NCI-H146 (cell line): ENCODE measurements around the gene ACCS.

ENCODE experiments used
- DNase-seq: peaks from one replicate; lab custom pipeline; 2025; lab: John Stamatoyannopoulos, UW

ACCS gene

GRCh38 chr11:44094260-44094868 lies 28.3 kb downstream of the ACCS start:
- DNase-seq = peak; percentile 85

- peak; percentile 83 for DNase-seq
Observed at GRCh38 chr11:44095506-44096359, 29.7 kb downstream of the ACCS start, which contains the start of gene EXT2. Gene EXT2 (plus strand): TSS chr11:44095678. CDS start chr11:44107713, 12,035 bp downstream.

DNA sequence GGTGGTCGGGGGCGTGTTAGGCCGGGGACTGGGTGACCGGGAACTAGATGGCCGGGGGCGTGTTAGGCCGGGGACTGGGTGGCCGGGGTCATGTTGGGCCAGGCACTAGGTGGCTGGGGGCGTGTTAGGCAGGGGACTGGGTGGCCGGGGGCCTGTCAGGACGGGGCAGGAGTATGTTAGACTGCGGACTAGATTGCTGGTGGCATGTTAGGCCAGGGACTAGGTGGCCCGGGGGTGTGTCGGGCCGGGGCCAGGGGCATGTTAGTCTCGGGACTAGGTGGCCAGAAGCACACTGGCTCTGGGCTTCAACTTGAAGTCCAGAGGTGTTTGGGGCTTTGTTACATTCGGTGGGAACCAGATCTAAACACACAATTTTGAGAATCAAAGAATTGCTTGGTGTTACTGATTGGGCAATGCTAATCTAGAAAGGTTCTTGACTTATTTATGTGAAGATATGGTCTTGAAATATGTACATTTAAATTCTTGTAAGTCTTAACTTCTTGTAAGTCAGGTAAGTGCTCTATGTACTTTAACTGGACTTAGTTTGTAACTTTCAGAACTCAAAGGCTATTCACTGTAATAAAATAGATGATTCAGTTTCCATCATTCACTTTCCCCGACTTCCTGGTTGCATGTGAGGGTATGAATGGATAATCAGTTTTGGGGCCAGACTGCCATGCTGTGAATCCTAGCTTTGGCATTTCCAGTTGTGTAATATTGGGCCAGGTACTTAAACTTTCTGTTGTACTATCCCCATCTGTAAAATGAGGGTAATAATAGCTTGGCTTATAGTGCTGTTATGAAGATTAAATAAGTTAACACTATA lies 30.5 kb downstream of the ACCS start:
- DNase-seq = no peak

DNA sequence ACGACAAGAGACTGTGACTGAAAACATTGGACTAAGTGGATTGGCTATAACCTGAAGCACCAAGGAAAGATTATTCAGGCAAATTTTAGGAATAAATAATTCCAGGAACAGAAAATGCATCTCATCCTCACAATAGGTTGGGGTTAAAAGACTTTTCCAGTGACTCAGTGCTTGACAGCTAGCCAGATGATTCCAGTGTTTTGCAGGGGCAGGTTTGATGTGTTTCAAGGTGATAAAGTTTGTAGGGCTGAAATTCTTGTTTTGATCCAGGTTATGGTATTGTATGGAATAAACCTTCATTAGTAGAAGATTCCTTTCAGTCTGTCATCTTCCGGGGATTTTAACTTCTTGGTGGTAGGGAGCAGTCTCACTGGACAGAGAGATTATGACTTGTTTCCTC lies 31.8 kb downstream of the ACCS start:
- DNase-seq = no peak

GRCh38 chr11:44101098-44101497 lies 35.0 kb downstream of the ACCS start:
- no peak for DNase-seq

DNA sequence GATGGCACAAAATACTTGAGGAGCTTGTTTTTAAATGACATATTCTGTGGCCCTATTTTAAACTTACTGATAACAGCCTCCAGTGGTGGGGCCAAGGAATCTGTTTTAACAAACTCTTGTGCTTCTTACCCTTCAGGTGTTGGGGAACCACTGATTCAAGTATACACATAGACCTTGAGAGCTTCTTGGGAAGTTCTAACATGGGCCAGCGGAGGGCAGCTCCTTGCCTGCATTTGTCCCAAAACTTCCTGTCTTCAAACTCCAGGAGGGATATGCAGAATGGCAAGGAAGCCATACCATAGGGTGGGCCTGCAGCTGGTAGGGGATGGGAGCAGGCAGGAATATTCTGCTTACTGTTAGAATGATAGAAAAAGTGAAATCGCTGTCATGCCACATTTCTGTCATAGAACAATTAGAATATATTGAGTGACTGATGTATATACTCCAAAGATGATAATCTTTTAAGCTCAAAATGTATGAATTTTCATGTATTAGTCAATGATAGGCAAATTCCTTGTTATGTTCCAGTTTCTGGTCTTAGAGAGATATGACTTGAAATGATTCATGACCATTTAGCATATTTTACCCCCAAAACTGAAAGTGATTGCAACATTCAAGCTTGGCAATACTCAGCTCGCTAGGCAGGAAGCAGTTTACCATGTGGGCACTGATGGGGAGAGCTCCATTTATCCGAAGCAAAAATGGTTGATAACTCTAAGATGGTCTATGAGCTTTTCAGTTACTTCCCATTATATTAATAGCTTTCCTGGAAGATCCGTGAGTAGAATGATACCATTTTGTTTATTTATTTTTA lies 38.6 kb downstream of the ACCS start:
- DNase-seq = no peak

GRCh38 chr11:44108260-44108659 lies 42.2 kb downstream of the ACCS start:
- DNase-seq = no peak

DNA sequence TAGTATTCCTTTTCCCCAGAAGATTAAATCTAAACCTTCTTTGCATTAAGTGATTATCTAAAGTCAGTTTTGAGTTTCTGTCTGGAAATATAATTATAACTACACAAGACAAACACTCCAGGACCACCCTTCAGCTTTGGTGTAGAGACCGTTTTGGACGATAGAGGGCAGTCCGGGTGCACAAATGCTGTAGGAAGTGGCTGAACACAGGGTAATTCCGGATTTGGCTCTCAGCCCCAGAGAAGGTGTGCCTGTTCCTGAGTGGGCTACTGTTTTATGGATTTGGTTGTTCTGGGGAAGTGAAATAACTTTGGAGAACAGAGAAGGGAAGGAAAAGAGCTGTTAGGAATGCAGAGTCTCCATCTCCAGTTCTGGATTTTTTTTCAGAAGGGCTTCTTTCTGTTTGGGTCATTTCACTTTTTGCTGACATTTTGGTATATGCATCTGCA lies 44.2 kb downstream of the ACCS start:
- peak; percentile 30 for DNase-seq

GRCh38 chr11:44112091-44112821 lies 46.2 kb downstream of the ACCS start:
- no peak for DNase-seq

- DNase-seq = no peak
Observed at GRCh38 chr11:44113018-44113417, 46.9 kb downstream of the ACCS start.

GRCh38 chr11:44113572-44113971 lies 47.5 kb downstream of the ACCS start:
- no peak for DNase-seq

- no peak for DNase-seq
Observed at GRCh38 chr11:44116234-44116830, 50.3 kb downstream of the ACCS start.

DNA sequence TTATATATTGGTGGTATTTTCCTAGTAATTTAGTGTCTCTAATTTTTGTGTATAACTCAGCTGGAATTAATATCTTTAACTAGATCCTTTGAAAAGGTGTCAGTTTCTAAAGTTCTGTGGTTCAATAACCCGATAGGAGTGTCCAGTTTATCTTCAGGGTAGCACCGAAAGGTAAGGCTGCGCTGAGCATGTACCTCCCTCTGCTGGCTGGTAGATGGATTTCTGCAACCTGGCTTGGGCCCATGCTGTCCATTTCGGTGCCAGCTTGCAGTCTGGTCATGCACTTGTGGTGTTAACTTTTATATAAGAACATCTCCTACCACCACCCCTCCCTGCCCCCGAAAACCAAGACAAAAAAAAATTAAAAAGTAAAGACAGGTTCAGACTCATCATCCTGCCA lies 54.1 kb downstream of the ACCS start:
- DNase-seq = no peak

DNA sequence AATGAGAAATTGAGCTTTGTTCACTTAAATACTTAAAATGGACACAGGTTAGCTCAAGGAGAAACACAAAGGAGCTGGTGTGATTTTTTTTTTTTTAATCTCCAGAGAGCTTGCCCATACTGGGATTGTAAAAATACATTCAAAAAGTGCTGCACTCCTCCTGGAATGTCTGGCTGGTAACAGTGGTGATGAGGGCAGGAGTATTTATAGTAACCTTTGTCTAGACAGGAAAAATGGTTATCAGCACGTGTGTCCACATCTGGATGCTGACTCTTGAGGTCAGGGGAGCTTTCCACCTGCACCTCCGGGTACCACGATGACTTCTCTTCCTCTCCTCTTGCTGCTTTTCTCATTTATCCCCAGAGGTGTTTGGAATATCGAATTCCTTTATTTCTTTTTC lies 59.5 kb downstream of the ACCS start:
- DNase-seq = no peak

DNA sequence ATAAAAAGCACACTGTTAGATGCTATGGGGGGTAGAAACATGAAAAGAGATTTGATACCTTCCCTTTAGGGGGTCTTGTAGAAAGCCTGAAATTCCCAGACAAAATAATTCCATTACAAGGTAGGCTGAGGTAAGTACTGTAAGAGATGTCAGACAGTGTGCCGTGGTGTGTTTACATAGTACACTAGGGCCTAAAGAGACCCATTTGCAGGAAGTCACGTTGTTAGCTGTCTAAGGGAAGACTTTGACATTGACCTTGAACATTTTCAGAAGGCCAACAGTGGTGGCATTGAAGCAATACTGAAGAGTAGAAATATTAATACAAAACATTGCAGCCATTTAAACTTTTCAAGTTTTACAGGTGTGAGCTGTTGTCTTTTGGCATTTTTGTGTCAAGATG lies 60.2 kb downstream of the ACCS start:
- no peak for DNase-seq

GRCh38 chr11:44127130-44127529 lies 61.1 kb downstream of the ACCS start:
- no peak for DNase-seq

DNA sequence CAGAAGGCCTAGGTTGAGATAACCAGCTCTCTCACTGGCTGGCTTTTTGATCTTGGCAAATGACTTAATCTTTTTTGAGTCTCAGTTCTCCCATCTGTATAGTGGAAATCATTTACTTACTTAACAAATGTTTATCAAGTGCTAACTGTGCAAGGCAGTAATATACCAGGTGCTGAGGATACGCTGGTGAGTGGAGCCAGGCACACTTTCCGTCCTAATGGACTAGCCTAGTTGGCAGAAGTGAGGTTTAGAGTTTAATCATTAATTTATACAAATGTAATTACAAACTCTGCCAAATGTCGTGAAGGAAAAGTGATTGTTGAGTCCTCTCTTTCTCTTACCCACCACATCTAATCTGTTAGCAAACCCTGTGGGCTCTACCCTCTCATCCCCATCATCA lies 62.7 kb downstream of the ACCS start:
- no peak for DNase-seq

GRCh38 chr11:44130751-44131150 lies 64.7 kb downstream of the ACCS start:
- no peak for DNase-seq

GRCh38 chr11:44133335-44133946 lies 67.4 kb downstream of the ACCS start:
- peak; percentile 26 for DNase-seq
